GM19324 (cell line): ENCODE results near the gene PISD.
A peak's percentile ranks its signal among the peaks of the same experiment; 100 is the strongest.

ENCODE experiments used
- ATAC-seq: cut with Tn5 transposase; IDR thresholded peaks from one replicate; pipeline ENCODE4 v1.9.1; 2021; ENCODE audit warnings: mild to moderate bottlenecking, moderate library complexity; ENCODE audit not compliant: unreplicated experiment, low FRiP score

Gene PISD

GRCh38 chr22:31653944-31654343 is 8.1 kb downstream of the PISD start:
- ATAC-seq: no peak

- no peak for ATAC-seq
Measured at GRCh38 chr22:31652911-31653684, 8.9 kb downstream of the PISD start.

GRCh38 chr22:31652088-31652487 is 9.9 kb downstream of the PISD start:
- no peak for ATAC-seq

DNA sequence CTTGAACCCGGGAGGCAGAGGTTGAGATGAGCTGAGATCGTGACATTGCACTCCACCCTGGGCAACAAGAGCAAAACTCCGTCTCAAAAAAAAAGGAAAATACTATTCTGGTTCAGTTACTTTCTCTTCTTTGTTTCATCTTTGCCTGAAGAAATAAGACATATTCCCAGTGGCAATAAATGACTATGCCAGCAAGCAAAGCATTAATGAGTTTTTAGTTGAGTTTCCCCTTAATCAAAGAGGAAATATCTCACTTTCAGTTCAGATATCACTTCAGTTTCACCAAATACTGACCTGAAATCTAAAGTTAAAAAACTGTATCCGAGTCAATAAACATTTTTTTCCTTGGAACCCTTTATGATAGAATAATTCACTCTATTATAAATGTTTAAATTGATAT is 10.4 kb downstream of the PISD start:
- no peak for ATAC-seq

GRCh38 chr22:31650391-31650790 is 11.6 kb downstream of the PISD start:
- no peak for ATAC-seq

- no peak for ATAC-seq
Measured at GRCh38 chr22:31647523-31648320, 14.3 kb downstream of the PISD start.

DNA sequence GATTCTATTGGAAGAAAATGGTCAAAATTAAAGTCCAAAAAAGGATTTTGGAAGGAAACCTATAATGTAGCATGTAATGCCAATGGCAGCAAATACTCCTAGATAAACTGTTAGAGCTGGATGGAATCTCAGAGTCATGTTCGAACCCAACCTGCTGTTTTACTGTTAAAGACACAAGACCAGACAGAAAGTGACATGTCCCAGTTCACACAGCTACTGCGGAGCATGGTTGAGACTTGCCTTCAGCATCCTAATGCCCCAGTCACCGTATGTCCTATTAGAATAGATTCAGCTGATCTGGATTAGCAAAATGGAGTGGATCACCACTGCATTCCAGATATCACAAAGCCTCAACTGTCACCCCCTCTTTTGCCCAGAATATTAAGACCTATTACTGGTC is 14.9 kb downstream of the PISD start:
- no peak for ATAC-seq

- ATAC-seq: no peak
Measured at GRCh38 chr22:31646186-31647019, 15.6 kb downstream of the PISD start.

- no peak for ATAC-seq
Measured at GRCh38 chr22:31639436-31640039, 22.5 kb downstream of the PISD start.

GRCh38 chr22:31637891-31638618 is 24.0 kb downstream of the PISD start:
- ATAC-seq: peak; percentile 32

DNA sequence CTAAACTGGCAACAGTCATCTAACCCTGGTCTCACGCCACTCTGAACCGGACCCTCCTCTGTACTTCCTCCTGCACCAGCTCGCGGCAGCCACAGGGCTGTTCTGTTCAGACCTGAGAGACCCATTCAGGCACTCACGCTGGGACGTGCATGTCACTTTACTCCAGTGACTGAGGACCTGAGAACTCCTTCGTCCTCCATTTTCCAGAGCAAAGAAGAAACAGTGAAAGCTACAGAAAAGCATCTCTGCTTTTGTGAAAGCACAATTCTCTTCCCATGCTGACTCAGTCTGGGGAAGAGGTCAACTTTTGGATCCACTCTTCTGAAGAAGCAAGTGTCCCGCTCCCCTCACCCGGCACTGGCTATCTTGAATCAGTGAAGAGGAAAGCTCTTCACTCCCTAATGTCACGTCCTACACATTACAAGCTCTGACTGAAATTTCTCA is 24.5 kb downstream of the PISD start:
- peak; percentile 47 for ATAC-seq

GRCh38 chr22:31635638-31636306 is 26.2 kb downstream of the PISD start:
- ATAC-seq: no peak

DNA sequence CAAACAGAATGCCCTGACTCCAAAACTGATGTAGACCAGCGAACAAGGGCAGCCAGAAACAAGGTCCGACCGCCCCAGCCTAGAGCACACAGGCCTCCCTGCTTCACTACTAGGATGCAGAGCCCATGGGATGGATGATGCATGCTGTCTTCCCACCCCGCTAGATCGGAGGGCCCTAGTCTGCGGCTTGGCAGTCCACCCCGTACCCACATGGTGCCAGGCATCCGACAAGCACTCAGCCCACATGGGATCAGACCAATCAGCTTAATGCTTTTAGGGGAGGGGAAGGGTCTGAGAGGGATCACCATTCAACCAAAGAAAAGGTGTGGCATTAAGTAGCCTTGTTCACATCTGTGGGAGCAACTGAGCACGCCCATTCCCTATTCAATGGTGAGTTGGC is 30.6 kb downstream of the PISD start:
- no peak for ATAC-seq

- peak; percentile 48 for ATAC-seq
Measured at GRCh38 chr22:31630331-31631329, 31.4 kb downstream of the PISD start.

- ATAC-seq: no peak
Measured at GRCh38 chr22:31629741-31630184, 32.3 kb downstream of the PISD start.

DNA sequence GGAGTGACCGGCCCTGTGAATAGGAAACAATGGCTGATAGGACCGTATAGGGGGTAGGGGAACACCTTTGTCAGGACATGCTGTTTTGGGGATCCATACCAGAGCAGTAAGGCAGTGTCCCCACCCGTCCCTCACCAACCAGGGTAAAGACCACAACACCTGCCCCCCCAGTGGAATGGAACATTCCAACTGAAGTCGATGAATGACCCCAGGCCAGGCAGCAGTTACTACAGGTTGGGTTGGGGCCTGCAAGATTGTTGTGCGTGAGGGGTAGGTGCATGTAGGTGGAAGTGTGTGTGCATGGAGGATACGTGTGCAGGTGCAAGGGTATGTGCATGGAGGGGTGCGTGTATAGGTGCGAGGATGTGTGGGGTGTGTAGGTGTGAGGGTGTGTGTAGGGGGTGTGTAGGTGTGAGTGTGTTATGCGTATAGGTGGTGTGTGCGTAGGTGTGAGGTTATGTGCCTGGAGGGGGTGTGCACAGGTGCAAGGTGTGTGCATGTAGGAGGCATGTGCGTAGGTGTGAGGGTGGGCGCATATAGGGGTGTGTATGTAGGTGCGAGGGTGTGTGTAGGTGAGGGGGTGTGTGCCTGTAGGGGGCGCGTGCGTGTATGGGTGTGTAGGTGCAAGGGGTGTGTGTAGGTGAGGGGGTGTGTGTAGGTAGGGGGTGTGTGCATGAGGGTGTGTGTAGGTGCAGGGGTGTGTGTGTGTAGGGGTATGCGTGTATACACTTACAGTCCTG is 32.9 kb downstream of the PISD start:
- ATAC-seq: no peak

GRCh38 chr22:31628362-31628761 is 33.7 kb downstream of the PISD start:
- ATAC-seq: no peak
